Thyroid gland (tissue), 4 donors: ENCODE measurements around the gene MAP1LC3A. TPM values are rescaled to one million over a fixed set of nuclear protein-coding genes. Genes with fewer than 3 reads are reported as not detected.

Experiments
- DNase-seq, 2 donors: peaks; one replicate each; pipeline ENCODE4 v3.0.0-alpha.2; 2019
- H3K27ac ChIP-seq, 3 donors: fragments of 200-600 bp; sonication (generic); 1 replicate in 2 of 3; 2 replicates in 1 of 3; pipeline ENCODE4 v1.5.1; 2016 to 2019; ENCODE audit warnings: mild to moderate bottlenecking in 1 of 3, moderate library complexity in 1 of 3
- H3K27me3 ChIP-seq: fragments of 200-600 bp; sonication (generic); one replicate; pipeline ENCODE4 v1.5.1; 2019
- H3K36me3 ChIP-seq, 2 donors: fragments of 200-600 bp; sonication (generic); one replicate each; pipeline ENCODE4 v1.5.1; 2016 to 2019
- H3K4me1 ChIP-seq, 2 donors: fragments of 200-600 bp; sonication (generic); one replicate each; pipeline ENCODE4 v1.5.1; 2017 to 2019
- H3K4me3 ChIP-seq, 3 donors: fragments of 200-600 bp; sonication (generic); replicated peaks in 1 of 3; 1 replicate in 2 of 3; 2 replicates in 1 of 3; pipeline ENCODE4 v1.5.1; 2016; ENCODE audit warnings: mild to moderate bottlenecking in 1 of 3
- H3K9me3 ChIP-seq: fragments of 200-600 bp; sonication (generic); one replicate; pipeline ENCODE4 v1.5.1; 2017
- POLR2A ChIP-seq, 2 donors: fragments of 450-650 bp; IDR thresholded peaks; one replicate each; pipeline ENCODE4 v1.6.1; 2017; ENCODE audit warnings: antibody characterized with exemption in 2 of 2, mild to moderate bottlenecking in 2 of 2, moderate library complexity in 1 of 2
- WGBS, 2 donors: methylation state at CpG; one replicate each; pipeline ENCODE4 v1.1.5; 2017; 5-methylcytosine and 5-hydroxymethylcytosine counted together
- intact Hi-C: fragments of 100-400 bp; cut with DNase I; formaldehyde crosslinking; loops from one replicate; pipeline ENCODE4 v1.15.1; 2023
- total RNA-seq, 4 donors: library from RNA; depleted of rRNA; stranded (reverse); fragments of >200 nt; gene quantifications; one replicate each; pipeline ENCODE4 v1.2.3, GENCODE V29; 2016
- TF ChIP-seq, protein P1 (sequence below), 6 experiments: fragments of 200-600 bp in 3 of 6; fragments of 450-650 bp in 3 of 6; sonication (generic) in 3 of 6; IDR thresholded peaks; one replicate each; pipeline ENCODE4 v1.5.1; 2016 to 2019; ENCODE audit warnings: antibody characterized with exemption in 6 of 6, mild to moderate bottlenecking in 2 of 6, inconsistent platforms in 1 of 6, moderate library complexity in 1 of 6

MAP1LC3A gene
- total RNA-seq, 4 donors from 2014 or later, result 119 to 163 (median 130) TPM

DNA sequence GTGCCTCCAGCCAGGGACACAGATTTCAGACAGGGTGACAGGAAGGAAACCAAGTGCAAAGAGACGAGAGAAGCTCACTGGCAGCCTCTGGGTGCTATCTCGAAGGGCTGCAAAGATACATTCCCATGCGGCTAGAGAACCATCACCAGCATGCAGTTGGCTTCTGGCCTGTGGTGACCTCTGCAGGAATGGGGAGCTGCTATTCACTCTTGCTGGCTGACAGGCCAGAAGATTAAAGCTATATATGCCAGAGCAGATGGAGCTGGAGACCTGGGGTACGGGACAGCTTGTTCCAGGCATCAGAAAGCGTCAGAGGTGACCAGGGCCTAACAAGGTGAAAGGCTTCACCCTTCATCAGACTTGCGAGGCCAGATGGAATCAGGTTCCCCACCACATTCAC is 20.0 kb downstream of the MAP1LC3A start:
- DNase-seq, result no peak
- intact Hi-C loops, result no loop called here
- no peaks in the 10 kb centered on the region for H3K27me3 ChIP-seq
- H3K27ac ChIP-seq, result no peak overlapping the region
- 93 to 100% methylated on average over 6 of the region's 6 CpGs for WGBS, 2 donors
- peaks cover 0 to 15% of the 10 kb centered on the region in 2 donors for H3K4me1 ChIP-seq
- no peaks in the 10 kb centered on the region for H3K9me3 ChIP-seq
- H3K36me3 ChIP-seq, result no peaks in the 10 kb centered on the region
- H3K4me3 ChIP-seq, result no peak overlapping the region
- TF ChIP-seq, protein P1, sequence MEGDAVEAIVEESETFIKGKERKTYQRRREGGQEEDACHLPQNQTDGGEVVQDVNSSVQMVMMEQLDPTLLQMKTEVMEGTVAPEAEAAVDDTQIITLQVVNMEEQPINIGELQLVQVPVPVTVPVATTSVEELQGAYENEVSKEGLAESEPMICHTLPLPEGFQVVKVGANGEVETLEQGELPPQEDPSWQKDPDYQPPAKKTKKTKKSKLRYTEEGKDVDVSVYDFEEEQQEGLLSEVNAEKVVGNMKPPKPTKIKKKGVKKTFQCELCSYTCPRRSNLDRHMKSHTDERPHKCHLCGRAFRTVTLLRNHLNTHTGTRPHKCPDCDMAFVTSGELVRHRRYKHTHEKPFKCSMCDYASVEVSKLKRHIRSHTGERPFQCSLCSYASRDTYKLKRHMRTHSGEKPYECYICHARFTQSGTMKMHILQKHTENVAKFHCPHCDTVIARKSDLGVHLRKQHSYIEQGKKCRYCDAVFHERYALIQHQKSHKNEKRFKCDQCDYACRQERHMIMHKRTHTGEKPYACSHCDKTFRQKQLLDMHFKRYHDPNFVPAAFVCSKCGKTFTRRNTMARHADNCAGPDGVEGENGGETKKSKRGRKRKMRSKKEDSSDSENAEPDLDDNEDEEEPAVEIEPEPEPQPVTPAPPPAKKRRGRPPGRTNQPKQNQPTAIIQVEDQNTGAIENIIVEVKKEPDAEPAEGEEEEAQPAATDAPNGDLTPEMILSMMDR (IDR thresholded peaks at IDR 0.05), result no peak
- TF ChIP-seq POLR2A (IDR thresholded peaks at IDR 0.05), result no peak

GRCh38 chr20:34579191-34579978 is 20.9 kb downstream of the MAP1LC3A start:
- 83 to 88% methylated on average over 11 of the region's 11 CpGs for WGBS, 2 donors
- H3K27me3 ChIP-seq, result no peaks in the 10 kb centered on the region
- H3K4me1 ChIP-seq, result peaks cover 0 to 15% of the 10 kb centered on the region in 2 donors
- no peak overlapping the region for H3K27ac ChIP-seq
- intact Hi-C loops, result no loop called here
- no peaks in the 10 kb centered on the region for H3K9me3 ChIP-seq
- TF ChIP-seq, protein P1 (IDR thresholded peaks at IDR 0.05), result peak in 1 of 6 experiments; percentile 53
- TF ChIP-seq POLR2A (IDR thresholded peaks at IDR 0.05), result no peak
- H3K4me3 ChIP-seq, result no peak overlapping the region
- H3K36me3 ChIP-seq, result no peaks in the 10 kb centered on the region
- no peak for DNase-seq

DNA sequence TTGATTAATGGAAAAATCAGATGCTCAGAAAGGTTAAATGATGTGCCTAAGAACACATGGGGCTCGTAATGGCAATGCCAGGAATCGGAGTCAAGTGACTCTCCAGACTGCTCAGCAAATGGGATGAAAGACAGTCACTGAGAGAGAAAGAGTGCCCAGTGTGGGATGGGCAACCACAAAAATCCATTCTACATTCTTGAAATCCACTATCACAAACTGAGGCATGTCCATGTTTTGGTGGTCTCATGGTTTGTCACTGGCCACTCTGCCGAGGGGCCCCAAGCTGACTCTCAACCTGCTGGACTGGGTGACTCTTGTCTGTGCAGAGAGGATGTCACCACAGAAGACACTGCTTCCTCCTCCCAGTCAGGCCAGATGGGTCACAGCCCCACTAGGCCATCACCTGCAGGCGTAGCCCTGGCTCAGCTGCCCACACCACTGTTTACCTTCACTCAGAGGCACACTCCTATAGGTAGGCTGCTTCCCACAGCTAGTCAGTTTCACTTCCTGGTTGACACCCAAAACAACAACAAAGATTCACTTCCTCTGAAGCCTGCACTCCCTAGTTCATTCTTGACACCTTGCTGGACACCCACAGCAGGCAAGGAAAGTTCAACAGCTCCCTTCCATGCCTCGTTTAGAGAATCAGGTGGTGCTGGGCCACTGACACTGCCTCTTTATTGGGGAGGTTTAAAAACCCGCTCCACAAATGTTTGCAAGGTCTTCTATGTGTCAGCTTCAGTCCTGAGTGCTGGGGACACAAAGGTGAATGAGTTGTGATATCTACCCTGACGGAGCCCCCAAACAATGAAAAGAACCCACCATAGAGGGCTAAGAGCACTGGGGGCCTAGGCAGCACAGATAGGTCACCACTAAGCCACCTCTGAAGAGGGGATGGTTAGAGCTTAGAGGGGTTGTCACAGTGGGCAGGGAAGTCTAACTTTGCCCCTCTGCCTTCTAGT is 21.7 kb downstream of the MAP1LC3A start:
- H3K4me1 ChIP-seq, result peaks cover 0 to 15% of the 10 kb centered on the region in 2 donors
- H3K27ac ChIP-seq, result no peak overlapping the region
- intact Hi-C loops, result no loop called here
- WGBS, 2 donors, result 95 to 98% methylated on average over 7 of the region's 7 CpGs
- no peak for TF ChIP-seq POLR2A (IDR thresholded peaks at IDR 0.05)
- TF ChIP-seq, protein P1 (IDR thresholded peaks at IDR 0.05), result no peak
- no peaks in the 10 kb centered on the region for H3K9me3 ChIP-seq
- H3K4me3 ChIP-seq, result no peak overlapping the region
- no peak for DNase-seq
- H3K27me3 ChIP-seq, result no peaks in the 10 kb centered on the region
- H3K36me3 ChIP-seq, result no peaks in the 10 kb centered on the region

GRCh38 chr20:34581341-34582184 is 23.0 kb downstream of the MAP1LC3A start:
- Histone ChIP-seq H3K36me3 (no peaks in the 10 kb centered on the region), H3K27me3 (no peaks in the 10 kb centered on the region), H3K9me3 (no peaks in the 10 kb centered on the region), H3K4me3 (no peak overlapping the region), H3K4me1 (peaks cover 0 to 15% of the 10 kb centered on the region in 2 donors), H3K27ac (peak overlapping the region in 1 of 3 donors; percentile 52)
- no peak for DNase-seq
- 86 to 91% methylated on average over 11 of the region's 11 CpGs for WGBS, 2 donors
- intact Hi-C loops, result no loop called here
- no peak for TF ChIP-seq POLR2A (IDR thresholded peaks at IDR 0.05)
- TF ChIP-seq, protein P1 (IDR thresholded peaks at IDR 0.05), result no peak
